Natural killer cell treated with Interleukin-12 subunit alpha and Interleukin-12 subunit beta and Interleukin-15 and Interleukin-18, amount 100 ng/mL, for 72 hours (primary cell): ENCODE results near the gene TMEM107. TPM values are rescaled to one million over a fixed set of nuclear protein-coding genes. Genes with fewer than 3 reads are reported as not detected.

ENCODE experiments used
- ATAC-seq, 2 donors: fragments of 150-1000 bp; cut with Tn5 transposase in 1 of 2; sonication (Bioruptor Pico), chemical (Tn5 transposase) in 1 of 2; 2 replicates each; pipeline ENCODE4 v1.10.0; 2021
- DNase-seq: peaks from one replicate; pipeline ENCODE4 v3.0.0; 2022; ENCODE audit warnings: low spot score
- H3K27ac Mint-ChIP-seq, 2 donors: 1 replicate in 1 of 2; 2 replicates in 1 of 2; pipeline ENCODE4 v1.8.0; 2022; ENCODE audit warnings: mixed read lengths in 2 of 2, mild to moderate bottlenecking in 1 of 2, moderate library complexity in 1 of 2
- H3K27me3 Mint-ChIP-seq, 2 donors: 1 replicate in 1 of 2; 2 replicates in 1 of 2; pipeline ENCODE4 v1.8.0; 2022; ENCODE audit warnings: mixed read lengths in 2 of 2
- H3K36me3 Mint-ChIP-seq: one replicate; pipeline ENCODE4 v1.8.0; 2022; ENCODE audit warnings: mixed read lengths
- H3K4me1 Mint-ChIP-seq, 2 donors: 1 replicate in 1 of 2; 2 replicates in 1 of 2; pipeline ENCODE4 v1.8.0; 2022; ENCODE audit warnings: low read depth in 2 of 2, mixed read lengths in 2 of 2, mild to moderate bottlenecking in 1 of 2
- H3K4me3 Mint-ChIP-seq: one replicate; pipeline ENCODE4 v1.8.0; 2022; ENCODE audit warnings: mixed read lengths
- H3K9me3 Mint-ChIP-seq: 2 replicates; pipeline ENCODE4 v1.8.0; 2022; ENCODE audit warnings: mixed read lengths
- total RNA-seq, 2 donors: library from RNA; stranded (reverse); gene quantifications; one replicate each; pipeline ENCODE4 v1.2.3, GENCODE V29; 2022

The TMEM107 gene
- total RNA-seq, 2 donors from 2014 or later: 31.5 to 43.5 TPM

DNA sequence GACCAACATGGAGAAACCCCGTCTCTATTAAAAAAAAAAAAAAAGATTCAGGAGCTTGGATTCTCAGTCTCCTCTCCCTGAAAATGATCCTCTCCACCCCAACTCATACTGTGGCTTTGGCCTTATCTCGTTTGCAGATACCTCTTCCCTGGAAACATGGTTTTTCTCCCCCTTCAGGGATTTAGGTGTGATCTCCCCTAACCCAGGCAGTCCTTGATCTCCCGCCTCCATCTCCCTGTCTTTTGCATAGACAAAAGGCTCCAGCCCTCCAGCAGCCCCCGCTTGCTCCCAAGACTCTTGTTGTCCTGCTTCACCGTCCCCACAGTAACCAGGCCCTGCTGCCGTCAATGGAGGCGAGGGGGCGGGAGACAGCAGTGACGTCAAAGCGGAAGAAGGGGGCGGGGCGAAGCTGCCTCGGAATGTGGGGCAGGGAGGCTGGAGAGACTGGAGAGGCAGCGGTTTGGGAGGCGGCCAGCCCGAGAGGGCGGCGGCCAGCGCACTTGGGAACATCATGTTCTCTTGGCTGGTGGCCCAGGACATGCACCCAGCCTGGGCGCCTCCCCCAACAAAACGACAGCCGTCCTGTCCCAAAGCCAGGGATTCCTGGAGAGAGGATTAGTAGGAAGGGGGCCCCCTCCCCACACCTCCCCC, 22.1 kb downstream of the TMEM107 start:
- no peak overlapping the region for H3K4me3 Mint-ChIP-seq
- H3K4me1 Mint-ChIP-seq: peaks cover 15 to 40% of the 10 kb centered on the region in 2 donors
- no peaks in the 10 kb centered on the region for H3K36me3 Mint-ChIP-seq
- H3K27me3 Mint-ChIP-seq: no peaks in the 10 kb centered on the region
- H3K27ac Mint-ChIP-seq: no peak overlapping the region
- ATAC-seq: no peak
- no peaks in the 10 kb centered on the region for H3K9me3 Mint-ChIP-seq
- DNase-seq: peak; percentile 83

DNA sequence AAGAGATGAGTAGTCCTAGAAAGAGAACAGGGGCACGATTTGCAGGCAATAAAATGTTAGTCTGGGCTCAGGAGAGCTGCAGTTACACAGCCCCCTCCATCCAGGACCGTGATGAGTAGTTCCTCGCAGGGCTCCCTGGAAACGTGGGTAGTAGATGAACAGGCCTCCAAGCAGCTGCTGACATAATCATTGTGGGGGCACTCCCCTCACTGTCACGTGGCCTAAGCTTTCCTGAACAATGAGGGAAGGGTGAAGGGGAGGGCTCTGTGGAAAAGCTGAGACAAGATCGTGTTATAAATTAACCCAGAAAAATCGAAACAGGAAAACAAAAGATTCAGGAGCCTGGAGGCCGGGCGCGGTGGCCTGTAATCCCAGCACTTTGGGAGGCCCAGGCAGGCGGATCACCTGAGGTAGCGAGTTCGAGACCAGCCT, 22.6 kb downstream of the TMEM107 start:
- Mint-ChIP-seq H3K27ac (no peak overlapping the region), H3K9me3 (no peaks in the 10 kb centered on the region), H3K4me1 (peaks cover 10 to 36% of the 10 kb centered on the region in 2 donors), H3K4me3 (no peak overlapping the region), H3K36me3 (no peaks in the 10 kb centered on the region), H3K27me3 (no peaks in the 10 kb centered on the region)
- no peak for ATAC-seq
- DNase-seq: no peak

DNA sequence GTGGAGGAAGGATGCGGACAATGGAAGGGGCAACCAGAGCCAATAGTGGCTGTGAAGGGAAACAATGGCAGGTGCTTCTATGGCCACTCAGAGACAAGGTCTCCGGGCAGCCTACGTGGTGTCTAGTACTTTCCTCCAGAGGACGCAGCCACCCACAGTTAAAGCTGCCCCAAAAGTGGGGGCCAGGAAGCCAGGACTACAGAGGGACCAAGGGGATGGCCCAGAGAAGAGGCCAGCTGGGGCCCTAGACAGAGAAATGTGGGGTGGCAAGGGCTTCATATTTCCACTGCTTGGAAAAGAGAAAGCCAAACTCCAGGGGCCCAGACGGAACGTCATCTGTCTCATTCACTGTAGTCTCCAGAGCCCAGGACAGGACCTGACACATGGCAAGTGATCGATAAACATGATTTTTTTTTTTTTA, 23.1 kb downstream of the TMEM107 start:
- peaks cover 7 to 34% of the 10 kb centered on the region in 2 donors for H3K4me1 Mint-ChIP-seq
- no peak for ATAC-seq
- no peak for DNase-seq
- H3K27me3 Mint-ChIP-seq: no peaks in the 10 kb centered on the region
- no peaks in the 10 kb centered on the region for H3K36me3 Mint-ChIP-seq
- no peak overlapping the region for H3K4me3 Mint-ChIP-seq
- no peak overlapping the region for H3K27ac Mint-ChIP-seq
- H3K9me3 Mint-ChIP-seq: no peaks in the 10 kb centered on the region

DNA sequence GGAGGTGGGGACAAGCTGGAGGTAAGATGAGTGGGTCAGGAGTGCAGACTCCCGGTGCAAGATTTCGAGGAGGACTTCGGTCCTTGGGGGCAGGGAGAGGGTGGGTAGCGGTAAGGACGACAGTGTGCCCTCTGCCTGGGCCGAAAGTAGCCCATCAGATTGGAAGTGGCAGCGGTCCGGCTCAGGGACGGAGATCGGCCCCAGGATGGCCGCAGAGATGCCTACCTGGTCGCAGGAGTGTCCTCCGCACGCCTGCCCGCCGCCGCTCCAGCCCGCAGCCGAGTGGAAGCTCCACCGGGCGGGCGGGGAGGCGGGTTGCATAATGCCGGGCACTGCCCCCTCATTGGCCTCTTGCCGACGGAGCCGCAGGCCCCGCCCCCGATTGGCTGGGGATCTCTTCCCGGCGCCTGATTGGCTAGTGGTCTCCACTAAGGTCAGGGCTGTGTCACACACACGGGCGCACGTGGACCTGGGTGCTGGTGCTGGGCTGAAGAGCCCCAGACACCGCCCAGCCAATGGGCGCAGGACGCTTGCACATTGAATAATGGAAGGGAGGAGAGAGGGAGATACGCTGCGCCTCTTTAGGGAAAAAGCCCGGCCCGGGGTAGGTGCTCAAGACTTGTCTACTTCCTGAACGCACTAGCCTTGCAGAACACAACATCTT, 23.9 kb downstream of the TMEM107 start, which contains the start of gene PER1:
TSS of gene PER1 (minus strand) at position 293 of the 664 bp plus-strand sequence. CDS start 1,698 bp downstream, outside the sequence.
- H3K36me3 Mint-ChIP-seq: no peaks in the 10 kb centered on the region
- H3K27ac Mint-ChIP-seq: peak within 1 kb of the TSS in 1 of 2 donors; percentile 89
- no peaks in the 10 kb centered on the region for H3K9me3 Mint-ChIP-seq
- H3K4me3 Mint-ChIP-seq: no peak within 1 kb of the TSS
- peak; percentile 55 to 63 for ATAC-seq
- peaks cover 7 to 34% of the 10 kb centered on the region in 2 donors for H3K4me1 Mint-ChIP-seq
- DNase-seq: peak; percentile 94
- no peaks in the 10 kb centered on the region for H3K27me3 Mint-ChIP-seq

DNA sequence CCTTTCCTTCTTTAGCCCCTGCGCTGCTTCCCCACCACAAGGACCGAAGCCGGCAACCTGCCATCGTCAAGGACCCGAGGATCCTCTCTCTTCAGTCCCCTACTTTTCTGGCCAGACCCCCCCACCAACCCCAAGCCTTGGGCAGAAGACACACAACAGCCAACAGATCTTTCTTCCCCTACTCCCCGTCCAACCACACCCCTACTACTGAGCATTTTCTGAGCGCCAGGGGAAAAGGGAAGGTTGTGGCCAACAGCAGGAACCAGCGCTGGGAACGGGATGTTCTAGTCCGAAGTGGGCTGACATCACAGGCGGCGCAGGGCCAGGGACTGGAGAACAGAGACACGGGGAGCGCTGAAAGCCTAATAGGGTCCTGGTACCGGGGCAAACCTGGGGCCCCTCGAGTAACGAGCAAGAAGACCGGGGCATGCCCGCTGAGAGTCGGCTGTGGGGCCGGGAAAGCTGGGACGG, 24.5 kb downstream of the TMEM107 start:
- no peak for ATAC-seq
- H3K36me3 Mint-ChIP-seq: no peaks in the 10 kb centered on the region
- peak overlapping the region in 1 of 2 donors; percentile 89 for H3K27ac Mint-ChIP-seq
- no peaks in the 10 kb centered on the region for H3K9me3 Mint-ChIP-seq
- H3K4me3 Mint-ChIP-seq: no peak overlapping the region
- no peak for DNase-seq
- peaks cover 7 to 34% of the 10 kb centered on the region in 2 donors for H3K4me1 Mint-ChIP-seq
- no peaks in the 10 kb centered on the region for H3K27me3 Mint-ChIP-seq

DNA sequence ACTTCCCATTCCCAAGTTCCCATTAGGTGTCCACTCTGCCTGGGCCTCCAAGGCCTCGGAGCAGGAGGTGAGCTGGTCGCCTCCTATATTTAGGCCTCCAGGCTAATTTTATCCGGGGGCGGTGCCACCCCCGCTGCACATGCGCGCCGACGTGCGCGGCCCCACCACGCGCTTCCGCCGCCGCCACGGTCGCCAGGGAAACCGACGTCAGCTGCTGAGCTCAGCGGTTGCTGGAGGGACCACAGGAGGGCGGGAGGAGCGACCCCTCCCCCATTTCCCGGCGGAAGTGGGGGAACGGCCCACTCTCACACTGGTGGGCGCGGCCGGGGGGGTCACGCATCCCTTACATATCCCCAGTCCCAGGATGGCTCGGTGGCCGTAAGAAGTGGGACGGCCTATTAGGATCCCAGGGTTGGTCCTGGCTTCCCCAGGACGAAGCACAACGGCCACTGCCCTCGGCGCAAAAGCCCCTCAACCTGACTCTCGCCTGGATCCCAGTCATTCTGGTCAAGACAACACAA, 25.0 kb downstream of the TMEM107 start:
- Mint-ChIP-seq H3K4me3 (no peak overlapping the region), H3K36me3 (no peaks in the 10 kb centered on the region), H3K27ac (peak overlapping the region in 1 of 2 donors; percentile 89), H3K27me3 (no peaks in the 10 kb centered on the region), H3K9me3 (no peaks in the 10 kb centered on the region), H3K4me1 (peaks cover 7 to 34% of the 10 kb centered on the region in 2 donors)
- DNase-seq (peak; percentile 91), ATAC-seq (peak; percentile 71 to 77)

DNA sequence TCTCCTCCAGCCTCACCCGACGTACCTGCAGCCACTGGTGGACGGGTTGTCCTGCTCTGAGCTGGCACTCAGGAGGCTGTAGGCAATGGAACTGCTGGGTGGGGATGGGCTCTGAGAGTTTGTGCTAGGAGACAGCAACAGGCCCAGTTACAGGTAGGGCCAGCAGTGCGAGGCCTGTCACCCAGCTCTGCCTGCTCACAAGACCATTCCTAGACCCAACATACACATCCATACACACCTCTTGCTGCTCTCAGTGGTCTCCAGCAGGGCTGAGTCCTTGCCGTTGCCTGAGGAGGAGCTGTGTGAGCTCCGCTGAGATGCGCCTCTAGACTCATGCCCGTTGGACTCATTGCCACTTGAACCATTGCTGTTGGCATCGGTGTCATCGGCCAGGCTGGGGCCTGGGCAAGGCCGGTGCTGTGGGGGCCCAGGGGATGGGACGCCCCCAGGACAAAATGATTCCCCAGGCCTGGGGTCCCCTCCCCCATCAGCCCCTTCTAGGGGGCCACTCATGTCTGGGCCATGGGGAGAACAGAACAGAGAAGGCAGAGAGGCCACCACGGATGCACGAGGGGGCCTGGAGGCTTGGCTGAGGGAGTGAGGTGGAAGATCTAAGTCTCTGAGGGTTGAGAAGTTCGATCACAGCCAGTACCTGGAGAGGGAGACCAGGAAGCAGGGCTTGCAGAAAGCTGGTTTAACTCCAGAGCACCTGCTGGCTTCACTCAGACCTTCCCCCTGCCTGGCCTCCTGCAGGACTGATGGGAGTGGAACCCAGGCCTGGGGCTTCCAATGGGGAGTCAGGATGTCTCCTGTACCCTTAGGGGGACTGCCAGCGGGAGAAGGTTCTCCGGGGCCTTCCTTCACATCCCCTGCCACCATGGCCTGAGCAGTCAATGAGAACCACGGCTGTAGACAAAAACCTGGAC, 25.7 kb downstream of the TMEM107 start:
- no peaks in the 10 kb centered on the region for H3K27me3 Mint-ChIP-seq
- H3K9me3 Mint-ChIP-seq: no peaks in the 10 kb centered on the region
- no peak overlapping the region for H3K4me3 Mint-ChIP-seq
- ATAC-seq (no peak), DNase-seq (no peak)
- peak overlapping the region in 1 of 2 donors; percentile 21 for H3K27ac Mint-ChIP-seq
- H3K36me3 Mint-ChIP-seq: no peaks in the 10 kb centered on the region
- H3K4me1 Mint-ChIP-seq: peaks cover 7 to 34% of the 10 kb centered on the region in 2 donors

DNA sequence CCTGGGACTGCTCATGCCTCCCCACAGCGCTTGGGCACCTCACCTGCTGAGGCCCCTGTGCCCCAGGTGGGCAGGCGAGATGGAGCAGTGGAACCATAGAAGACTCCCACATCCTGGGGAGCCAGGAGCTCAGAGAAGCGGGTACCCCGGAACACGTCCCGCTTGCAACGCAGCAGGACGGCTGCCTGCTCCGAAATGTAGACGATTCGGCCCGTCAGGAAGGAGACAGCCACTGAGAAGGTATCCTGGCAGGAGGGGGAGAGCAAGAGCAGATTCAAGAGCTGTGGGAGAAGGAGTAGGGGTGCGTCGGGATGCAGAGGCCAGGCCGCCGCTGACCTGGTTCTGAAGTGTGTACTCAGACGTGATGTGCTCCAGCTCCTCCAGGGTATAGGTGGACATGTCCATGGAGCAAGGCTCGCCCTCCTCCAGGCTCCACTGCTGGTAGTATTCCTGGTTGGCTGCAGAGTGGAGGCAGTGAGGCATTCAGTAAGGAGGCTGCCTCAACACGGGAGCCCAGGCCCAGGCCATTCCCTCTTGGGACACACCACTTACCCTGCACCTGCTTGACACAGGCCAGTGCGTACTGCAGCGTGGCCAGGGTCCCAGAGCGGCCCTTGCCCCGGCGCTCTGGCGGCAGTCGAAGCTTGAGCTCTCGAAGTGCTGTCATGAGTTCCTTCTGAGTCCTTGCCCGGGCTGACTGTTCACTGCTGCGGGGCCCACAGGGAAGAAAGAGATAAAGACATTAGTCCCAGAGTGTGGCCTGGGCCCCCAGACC, 26.6 kb downstream of the TMEM107 start:
- DNase-seq: no peak
- Mint-ChIP-seq H3K27ac (peak overlapping the region in 1 of 2 donors; percentile 21), H3K9me3 (no peaks in the 10 kb centered on the region), H3K4me1 (peaks cover 7 to 34% of the 10 kb centered on the region in 2 donors), H3K27me3 (no peaks in the 10 kb centered on the region), H3K36me3 (no peaks in the 10 kb centered on the region), H3K4me3 (peak overlapping the region; percentile 30)
- ATAC-seq: no peak

DNA sequence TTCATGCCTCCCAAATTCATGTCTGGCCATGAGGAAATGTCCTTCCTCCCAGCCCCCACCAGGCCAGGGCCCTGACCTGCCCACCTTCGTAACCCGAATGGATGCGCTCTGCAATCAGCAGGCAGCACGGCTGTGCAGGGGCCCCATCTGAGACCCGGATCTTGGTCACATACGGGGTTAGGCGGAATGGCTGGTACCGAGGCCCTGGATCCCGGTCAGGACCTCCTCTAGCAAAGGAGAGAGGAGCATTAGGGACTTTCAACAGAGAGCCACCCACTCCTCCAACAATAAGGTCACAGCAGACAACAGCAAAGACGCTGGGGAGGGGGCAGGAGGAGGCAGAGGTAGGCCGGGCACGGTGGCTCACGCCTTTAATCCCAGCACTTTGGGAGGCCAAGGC, 27.6 kb downstream of the TMEM107 start:
- H3K9me3 Mint-ChIP-seq: no peaks in the 10 kb centered on the region
- H3K36me3 Mint-ChIP-seq: no peaks in the 10 kb centered on the region
- no peak for ATAC-seq
- H3K4me3 Mint-ChIP-seq: no peak overlapping the region
- H3K27ac Mint-ChIP-seq: no peak overlapping the region
- DNase-seq: no peak
- no peaks in the 10 kb centered on the region for H3K27me3 Mint-ChIP-seq
- H3K4me1 Mint-ChIP-seq: peaks cover 7 to 26% of the 10 kb centered on the region in 2 donors

DNA sequence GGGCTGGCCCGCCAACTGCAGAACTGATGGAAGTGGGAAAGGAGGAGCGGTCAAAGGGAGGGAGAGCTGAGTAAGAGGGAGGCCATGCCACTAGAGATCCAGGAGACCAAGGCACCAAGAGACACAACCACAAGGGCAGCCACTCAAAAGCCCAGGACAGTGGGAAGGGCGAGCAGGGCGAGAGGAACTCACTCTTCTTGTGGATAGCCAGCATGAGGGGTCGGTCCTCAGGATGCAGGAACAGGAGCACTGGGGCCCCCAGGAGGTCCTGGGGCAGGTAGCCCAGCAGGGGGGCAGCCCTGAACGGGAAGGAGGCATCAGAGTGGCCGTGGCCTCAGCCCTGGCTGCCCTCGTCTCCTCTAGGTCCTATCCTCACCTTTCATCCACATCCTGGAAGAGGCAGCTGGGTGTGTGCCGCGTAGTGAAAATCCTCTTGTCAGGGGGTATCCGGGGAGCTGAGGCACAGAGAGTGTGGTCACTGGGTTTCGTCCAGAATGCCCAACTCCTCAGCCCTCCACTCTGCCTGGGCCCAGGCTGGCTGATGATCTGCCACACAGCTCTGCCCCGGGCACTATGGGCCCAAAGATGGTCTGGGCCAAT, 28.3 kb downstream of the TMEM107 start:
- Mint-ChIP-seq H3K27me3 (no peaks in the 10 kb centered on the region), H3K36me3 (no peaks in the 10 kb centered on the region), H3K27ac (no peak overlapping the region), H3K4me3 (no peak overlapping the region), H3K9me3 (no peaks in the 10 kb centered on the region), H3K4me1 (peaks cover 7 to 20% of the 10 kb centered on the region in 2 donors)
- no peak for DNase-seq
- ATAC-seq: no peak

DNA sequence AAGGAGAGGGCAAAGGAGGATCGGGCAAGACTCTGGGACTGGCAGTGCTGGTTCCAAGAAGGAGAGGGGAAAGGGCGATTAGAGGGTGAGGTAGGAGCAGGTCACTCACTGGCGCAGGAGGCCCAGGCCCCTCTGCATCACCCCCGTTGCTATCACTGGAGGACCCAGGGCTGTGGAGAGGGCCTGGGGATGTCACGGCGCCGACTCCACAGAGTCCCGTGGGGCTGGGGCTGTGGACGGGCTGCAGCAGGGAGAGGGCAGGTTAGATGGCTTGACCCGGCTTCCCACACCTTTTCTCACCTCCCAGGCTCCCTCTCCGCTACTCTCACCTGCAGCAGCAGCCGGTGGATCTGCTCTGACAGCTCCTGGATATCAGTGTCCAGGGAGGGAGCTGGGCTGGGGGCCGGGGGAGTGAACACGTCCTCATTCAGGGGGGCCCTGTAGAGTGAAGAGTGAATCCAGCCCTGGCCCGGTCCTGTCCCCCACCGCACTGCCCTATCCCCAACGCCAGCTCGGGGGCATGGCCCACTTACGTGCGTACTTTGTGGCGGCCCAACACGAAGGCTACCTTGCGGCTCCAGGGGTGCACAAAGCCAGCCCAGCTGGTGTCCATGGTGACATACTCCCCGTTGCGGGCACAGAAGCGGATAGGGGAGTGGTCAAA, 28.9 kb downstream of the TMEM107 start:
- no peak for DNase-seq
- no peaks in the 10 kb centered on the region for H3K27me3 Mint-ChIP-seq
- no peak overlapping the region for H3K4me3 Mint-ChIP-seq
- no peaks in the 10 kb centered on the region for H3K36me3 Mint-ChIP-seq
- no peak overlapping the region for H3K27ac Mint-ChIP-seq
- H3K9me3 Mint-ChIP-seq: no peaks in the 10 kb centered on the region
- H3K4me1 Mint-ChIP-seq: peaks cover 7 to 14% of the 10 kb centered on the region in 2 donors
- no peak for ATAC-seq
